ENCODE data around the gene VTI1A. TPM values are rescaled to one million over a fixed set of nuclear protein-coding genes. Genes with fewer than 3 reads are reported as not detected.
A peak's percentile ranks its signal among the peaks of the same experiment; 100 is the strongest.

VTI1A gene
- polyA plus RNA-seq, 2 of the 4 experiments (the other 2 are of a cell fraction), result 17.0 to 25.3 TPM

DNA sequence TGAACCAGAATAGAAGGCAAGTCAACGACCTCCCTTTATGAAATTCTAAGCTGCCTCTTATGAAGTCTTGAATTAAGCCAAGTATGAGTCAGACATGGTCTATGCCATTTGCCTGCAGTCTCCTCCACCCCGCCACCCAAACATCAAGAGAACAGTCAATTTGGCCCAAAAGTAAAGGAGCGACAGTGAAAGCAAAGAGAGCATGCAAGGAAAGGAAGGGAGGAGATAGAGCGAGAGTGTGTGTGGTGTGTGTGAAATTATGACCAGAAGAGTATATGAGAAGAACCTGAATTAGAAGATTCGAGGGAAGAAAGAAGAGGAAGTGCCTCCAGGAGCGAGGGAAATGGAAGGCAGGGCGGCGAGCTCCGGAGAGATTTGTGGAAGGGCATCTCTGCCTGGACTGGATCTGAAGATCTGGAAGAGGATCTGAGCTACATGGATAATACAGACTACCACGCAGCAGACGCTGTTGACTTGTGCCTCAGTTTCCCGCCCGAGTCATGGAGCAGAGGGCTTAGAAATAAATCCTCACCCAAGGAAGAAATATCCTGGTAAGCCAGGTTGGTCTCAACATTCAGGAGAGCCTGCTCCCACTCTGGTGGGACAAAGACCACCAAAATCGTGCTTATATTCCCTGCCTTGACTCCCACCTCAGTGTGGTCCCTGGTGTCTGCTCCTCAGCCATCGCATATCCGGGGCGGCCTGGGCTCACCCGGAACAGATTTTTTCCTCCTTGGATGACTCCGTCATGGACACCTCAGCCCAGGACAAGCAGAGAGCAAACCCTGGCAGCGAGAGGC lies 760 bp upstream of the VTI1A start:
- Histone ChIP-seq H3K4me2 (peak overlapping the region; percentile 94), H3K9me3 (no peaks in the 10 kb centered on the region), H3K4me3 (peak overlapping the region; percentile 89), H3K4me1 (peaks cover 17% of the 10 kb centered on the region), H3K27ac (peak overlapping the region; percentile 98 to 99)
- ATAC-seq (no peak), FAIRE-seq (no peak), DNase-seq (ENCODE audit: low read depth in 1 of 2, low spot score in 1 of 2) (peak in 1 of 2 experiments; percentile 5)
- WGBS (ENCODE audit: missing lambda C conversion rate), result 4% methylated on average over 19 of the region's 20 CpGs
- CTCF ChIA-PET, result interaction anchor here (0.9 to 1.3 kb wide), 5 partner anchors 10 to 309 kb away, joined by 3 to 5 read pairs (median 3); no protein-coding TSS in a partner anchor
- TF ChIP-seq TP53 (CRISPR knock-in tag; IDR thresholded peaks at IDR 0.05), result no peak
- TF ChIP-seq PHF8 (IDR thresholded peaks at IDR 0.05; ENCODE audit: borderline replicate concordance, low read depth), result peak; percentile 81; the same call in 1 of the 2 replicates
- POLR2A ChIA-PET, result interaction anchor here (0.9 to 1.5 kb wide), 4 partner anchors 10 to 263 kb away, joined by 3 to 9 read pairs (median 3); partner anchors contain the start of gene GPAM

DNA sequence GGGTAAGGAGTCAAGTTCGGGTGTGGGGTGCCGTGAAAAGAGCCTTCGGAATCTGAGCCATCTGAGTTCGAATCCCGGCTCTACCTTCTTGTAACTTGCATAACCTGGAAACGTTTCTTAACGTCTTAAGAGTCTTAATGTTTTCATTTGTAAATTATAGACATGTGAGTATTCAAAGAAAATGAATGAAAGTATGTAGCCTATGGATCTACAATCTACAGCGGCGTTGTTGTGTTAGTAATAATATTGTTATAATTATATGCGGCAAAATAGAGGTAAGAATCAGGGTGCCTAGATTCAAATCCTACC lies 559 bp downstream of the VTI1A start:
- H3K4me3 ChIP-seq, result peak overlapping the region; percentile 89
- DNase-seq (ENCODE audit: low read depth in 1 of 2, low spot score in 1 of 2) (no peak), ATAC-seq (no peak), FAIRE-seq (no peak)
- H3K4me2 ChIP-seq, result peak overlapping the region; percentile 94
- CTCF ChIA-PET, result interaction anchor here (1.0 to 1.3 kb wide), 2 partner anchors 13 to 310 kb away, joined by 3 to 5 read pairs; no protein-coding TSS in a partner anchor
- no peaks in the 10 kb centered on the region for H3K9me3 ChIP-seq
- under 1% methylated on average over 10 of the region's 10 CpGs for WGBS (ENCODE audit: missing lambda C conversion rate)
- POLR2A ChIA-PET, result interaction anchor here (1.2 to 1.5 kb wide), 2 partner anchors 11 to 13 kb away, joined by 3 to 9 read pairs; no protein-coding TSS in a partner anchor
- peak overlapping the region; percentile 98 to 99 for H3K27ac ChIP-seq
- peaks cover 17% of the 10 kb centered on the region for H3K4me1 ChIP-seq
- TF ChIP-seq CBX2 (IDR thresholded peaks at IDR 0.05; ENCODE audit: borderline replicate concordance, low read depth) (no peak), EHF (CRISPR knock-in tag; IDR thresholded peaks at IDR 0.05) (no peak), POLR2AphosphoS2 (conservative IDR thresholded peaks at IDR 0.05; ENCODE audit: low read length) (no peak), MYC (IDR thresholded peaks at IDR 0.05; ENCODE audit: borderline replicate concordance, low read length) (no peak), KDM1A (IDR thresholded peaks at IDR 0.05; ENCODE audit: low read depth) (no peak), SREBF2 (IDR thresholded peaks at IDR 0.05) (no peak), ZC3H11A (IDR thresholded peaks at IDR 0.05) (no peak), RARB (CRISPR knock-in tag; IDR thresholded peaks at IDR 0.05) (no peak)

DNA sequence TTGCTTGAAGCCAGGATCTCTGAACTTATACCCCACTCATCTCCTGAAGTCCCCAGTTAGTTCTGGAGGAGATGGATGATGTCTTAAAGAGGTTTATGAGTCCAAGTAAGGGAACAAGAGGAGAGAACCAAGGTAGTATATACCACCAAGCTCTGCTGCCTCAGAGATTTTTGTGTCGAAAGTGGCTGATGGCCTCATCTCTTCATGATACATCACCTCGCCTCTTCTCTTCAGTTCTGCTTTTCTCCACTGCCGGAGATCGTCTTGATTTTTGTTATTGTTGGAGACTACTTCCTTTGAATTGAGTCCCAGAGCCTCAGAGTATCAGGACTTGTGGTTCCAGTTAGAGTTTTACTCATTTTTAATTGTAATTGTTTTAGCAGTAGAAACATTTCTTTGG lies 1.9 kb downstream of the VTI1A start:
- POLR2A ChIA-PET, result no interaction called here
- ATAC-seq (no peak), FAIRE-seq (no peak), DNase-seq (ENCODE audit: low read depth in 1 of 2, low spot score in 1 of 2) (no peak)
- CTCF ChIA-PET, result interaction anchor here (0.6 to 1.5 kb wide), 5 partner anchors 9 to 1072 kb away, joined by 3 to 6 read pairs (median 3); no protein-coding TSS in a partner anchor
- Histone ChIP-seq H3K4me3 (no peak overlapping the region), H3K4me2 (peak overlapping the region; percentile 94; the same call in 2 of the 3 replicates), H3K4me1 (peaks cover 17% of the 10 kb centered on the region), H3K9me3 (peaks cover 9% of the 10 kb centered on the region), H3K27ac (no peak overlapping the region)
- TF ChIP-seq MAFK (IDR thresholded peaks at IDR 0.05; ENCODE audit: partially characterized antibody) (no peak), CBX8 (IDR thresholded peaks at IDR 0.05) (no peak)
- WGBS (ENCODE audit: missing lambda C conversion rate), result 92% methylated on average over 4 of the region's 4 CpGs

DNA sequence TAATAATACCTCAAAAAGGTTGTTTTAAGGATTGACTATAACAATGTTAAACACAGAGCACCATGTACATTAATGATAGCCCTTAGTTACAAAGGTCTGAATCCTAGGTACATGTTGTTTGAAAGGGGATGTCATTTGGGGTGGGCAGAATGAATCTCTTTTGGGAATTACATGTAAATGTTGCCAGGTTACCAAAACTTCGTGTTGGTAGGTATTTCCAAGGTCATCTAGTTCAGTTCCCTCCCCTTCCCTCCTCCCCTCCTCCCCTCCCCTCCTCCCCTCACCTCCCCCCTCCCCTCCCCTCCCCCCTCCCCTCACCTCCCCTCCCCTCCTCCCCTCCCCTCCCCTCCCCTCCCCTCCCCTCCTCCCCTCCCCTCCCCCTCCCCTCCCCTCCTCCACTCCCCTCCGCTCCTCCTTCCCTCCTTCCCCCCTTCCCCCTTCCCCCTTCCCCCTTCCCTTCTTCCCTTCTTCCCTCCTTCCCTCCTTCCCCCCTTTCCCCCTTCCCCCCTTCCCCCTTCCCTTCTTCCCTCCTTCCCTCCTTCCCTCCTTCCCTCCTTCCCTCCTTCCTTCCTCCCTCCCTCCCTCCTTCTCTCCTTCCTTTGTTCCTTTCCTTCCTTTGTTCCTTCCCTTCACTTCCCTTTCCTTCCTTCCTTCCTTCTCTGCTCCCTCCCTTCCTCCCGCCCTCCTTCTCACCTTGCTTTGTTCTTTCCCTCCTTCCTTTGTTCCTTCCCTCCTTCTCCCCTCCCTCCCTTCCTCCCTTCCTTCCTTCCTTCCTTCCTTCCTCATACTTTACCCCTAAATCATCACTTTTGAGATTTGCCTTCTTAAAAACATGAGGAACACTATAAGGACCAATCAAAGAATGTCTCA lies 8.1 kb downstream of the VTI1A start:
- Histone ChIP-seq H3K4me2 (no peak overlapping the region), H3K9me3 (peaks cover 12% of the 10 kb centered on the region), H3K4me1 (no peaks in the 10 kb centered on the region), H3K27ac (no peak overlapping the region), H3K4me3 (no peak overlapping the region)
- 59% methylated on average over 2 of the region's 3 CpGs for WGBS (ENCODE audit: missing lambda C conversion rate)
- ChIA-PET POLR2A (no interaction called here), CTCF (interaction anchor here (1.1 to 1.8 kb wide), 2 partner anchors 17 to 930 kb away, joined by 5 read pairs; no protein-coding TSS in a partner anchor)
- no peak for ATAC-seq
- TF ChIP-seq KDM1A (IDR thresholded peaks at IDR 0.05; ENCODE audit: low read depth) (no peak), KDM5A (IDR thresholded peaks at IDR 0.05) (no peak), ESRRA (IDR thresholded peaks at IDR 0.05; ENCODE audit: borderline replicate concordance, low read length) (no peak), SREBF2 (IDR thresholded peaks at IDR 0.05) (no peak), TP53 (CRISPR knock-in tag; IDR thresholded peaks at IDR 0.05) (no peak), RNF2 (IDR thresholded peaks at IDR 0.05; ENCODE audit: borderline replicate concordance, low read depth) (no peak), HOXB13 (CRISPR knock-in tag; IDR thresholded peaks at IDR 0.05; ENCODE audit: low read depth) (no peak), SMC3 (IDR thresholded peaks at IDR 0.05) (no peak), RFX5 (IDR thresholded peaks at IDR 0.05) (no peak), EHF (CRISPR knock-in tag; IDR thresholded peaks at IDR 0.05) (no peak), ZC3H11A (IDR thresholded peaks at IDR 0.05) (no peak), TFCP2L1 (CRISPR knock-in tag; IDR thresholded peaks at IDR 0.05) (no peak)
- TF ChIP-seq, protein P1, sequence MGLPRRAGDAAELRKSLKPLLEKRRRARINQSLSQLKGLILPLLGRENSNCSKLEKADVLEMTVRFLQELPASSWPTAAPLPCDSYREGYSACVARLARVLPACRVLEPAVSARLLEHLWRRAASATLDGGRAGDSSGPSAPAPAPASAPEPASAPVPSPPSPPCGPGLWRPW (IDR thresholded peaks at IDR 0.05), result no peak
- DNase-seq (ENCODE audit: low read depth in 1 of 2, low spot score in 1 of 2), result no peak
- FAIRE-seq, result no peak

All from A549 (cell line).